GM04503 (cell line): ENCODE results near the gene HOXD3.

Experiments
- DNase-seq: peaks from one replicate; pipeline ENCODE4 v3.0.0-alpha.2; 2012; ENCODE audit warnings: low read depth

Gene HOXD3

DNA sequence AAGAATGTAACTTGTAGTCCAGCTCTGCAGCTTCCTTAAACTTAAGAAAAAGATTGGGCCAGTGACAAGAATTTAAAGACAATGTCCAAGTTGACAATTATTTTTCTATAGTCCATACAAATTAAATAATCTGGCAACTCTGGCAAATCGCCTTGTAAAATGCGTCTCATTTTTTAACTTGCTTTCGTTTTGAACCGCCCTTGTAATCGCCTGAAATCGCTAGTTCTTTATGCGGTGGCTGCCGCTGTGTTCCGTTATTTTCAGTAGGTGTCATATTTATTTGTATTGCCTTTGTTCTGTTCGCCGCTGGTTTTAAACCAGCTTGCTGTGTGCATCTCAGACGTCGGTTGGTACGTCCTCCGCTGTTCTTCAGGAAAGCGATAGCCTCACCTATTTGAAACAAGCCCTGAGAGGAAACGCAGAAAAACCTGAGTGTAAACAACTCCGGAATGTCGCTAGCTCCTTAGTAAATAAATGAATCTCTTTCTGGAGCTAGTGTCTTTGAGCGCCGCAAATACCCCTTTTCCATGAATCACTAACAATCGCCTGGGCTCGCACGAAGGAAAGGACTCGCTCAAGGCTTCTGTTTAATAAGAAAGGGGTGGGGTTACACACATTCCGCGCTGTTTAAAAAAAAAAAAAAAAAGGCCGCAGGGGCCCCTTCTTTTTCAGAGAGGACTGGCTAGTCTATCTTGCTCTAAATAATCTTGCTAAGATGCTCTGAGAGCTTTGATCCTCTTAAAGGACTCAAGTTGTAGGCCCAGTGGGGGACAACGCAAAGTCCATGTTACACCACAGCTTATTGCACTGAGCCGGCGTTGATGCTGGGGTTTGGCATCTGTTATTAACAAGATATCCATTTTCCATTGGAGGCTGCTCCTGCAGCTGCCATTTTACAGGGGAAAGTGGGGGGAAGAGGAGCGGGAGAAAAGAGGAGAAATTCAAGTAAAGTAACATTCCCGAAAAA, 24.6 kb upstream of the HOXD3 start:
- no peak for DNase-seq

DNA sequence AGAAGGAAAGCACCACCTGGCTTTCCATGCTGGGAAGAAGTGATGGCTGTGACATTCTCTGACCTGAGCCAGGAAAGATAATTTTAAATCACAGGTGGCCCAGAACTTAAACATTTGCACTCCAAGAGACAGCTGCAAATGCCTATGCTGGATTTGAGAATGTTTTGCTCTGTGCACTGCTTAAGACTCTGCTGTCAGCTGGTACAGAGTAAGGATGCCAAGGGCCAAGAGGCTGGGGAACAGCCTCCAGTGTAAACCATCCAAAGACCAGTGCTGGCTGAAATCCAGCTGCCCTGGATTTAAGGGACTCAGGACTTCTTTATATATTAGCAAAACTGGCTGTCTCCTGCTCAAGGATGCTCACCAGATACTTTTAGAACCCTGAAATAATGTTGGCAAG, 23.7 kb upstream of the HOXD3 start:
- DNase-seq = no peak

DNA sequence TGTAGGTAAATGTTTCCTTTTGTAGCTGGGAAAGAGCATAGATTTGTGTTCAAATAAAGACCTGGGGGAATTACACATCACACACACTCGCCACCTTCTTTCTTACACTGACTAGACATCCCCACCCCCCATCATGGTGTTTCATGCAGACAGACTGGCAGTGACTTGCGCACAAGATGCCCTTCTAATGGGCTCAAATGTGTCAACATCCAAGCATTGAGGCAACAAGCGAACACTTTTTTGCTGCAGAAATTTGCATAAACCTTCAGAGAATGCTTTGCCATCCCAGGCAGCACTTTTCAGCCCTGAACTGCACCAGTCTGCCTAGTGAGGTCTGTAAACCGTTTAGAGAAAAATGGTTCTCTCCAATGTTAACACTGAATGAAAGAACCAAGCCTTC, 23.1 kb upstream of the HOXD3 start:
- no peak for DNase-seq

DNA sequence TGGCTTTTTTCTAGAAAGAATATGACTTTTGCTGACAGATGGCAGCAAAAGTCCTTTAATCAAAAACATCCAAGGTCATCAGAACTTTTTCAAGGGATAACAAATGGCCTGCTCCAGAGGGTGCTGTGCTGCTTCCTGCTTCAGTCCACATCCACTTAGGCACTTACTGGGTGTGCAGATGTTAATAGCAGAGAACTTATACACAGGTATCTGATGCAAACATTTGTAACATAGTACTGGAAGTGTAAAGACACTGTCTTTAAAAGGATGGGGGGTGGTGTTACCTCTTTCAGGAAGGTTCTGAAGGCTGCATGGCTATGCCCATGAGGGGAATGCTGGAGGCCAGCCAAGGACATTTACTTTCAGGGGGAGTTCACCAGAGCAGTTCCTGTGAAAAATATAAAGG, 22.1 kb upstream of the HOXD3 start:
- DNase-seq = no peak

DNA sequence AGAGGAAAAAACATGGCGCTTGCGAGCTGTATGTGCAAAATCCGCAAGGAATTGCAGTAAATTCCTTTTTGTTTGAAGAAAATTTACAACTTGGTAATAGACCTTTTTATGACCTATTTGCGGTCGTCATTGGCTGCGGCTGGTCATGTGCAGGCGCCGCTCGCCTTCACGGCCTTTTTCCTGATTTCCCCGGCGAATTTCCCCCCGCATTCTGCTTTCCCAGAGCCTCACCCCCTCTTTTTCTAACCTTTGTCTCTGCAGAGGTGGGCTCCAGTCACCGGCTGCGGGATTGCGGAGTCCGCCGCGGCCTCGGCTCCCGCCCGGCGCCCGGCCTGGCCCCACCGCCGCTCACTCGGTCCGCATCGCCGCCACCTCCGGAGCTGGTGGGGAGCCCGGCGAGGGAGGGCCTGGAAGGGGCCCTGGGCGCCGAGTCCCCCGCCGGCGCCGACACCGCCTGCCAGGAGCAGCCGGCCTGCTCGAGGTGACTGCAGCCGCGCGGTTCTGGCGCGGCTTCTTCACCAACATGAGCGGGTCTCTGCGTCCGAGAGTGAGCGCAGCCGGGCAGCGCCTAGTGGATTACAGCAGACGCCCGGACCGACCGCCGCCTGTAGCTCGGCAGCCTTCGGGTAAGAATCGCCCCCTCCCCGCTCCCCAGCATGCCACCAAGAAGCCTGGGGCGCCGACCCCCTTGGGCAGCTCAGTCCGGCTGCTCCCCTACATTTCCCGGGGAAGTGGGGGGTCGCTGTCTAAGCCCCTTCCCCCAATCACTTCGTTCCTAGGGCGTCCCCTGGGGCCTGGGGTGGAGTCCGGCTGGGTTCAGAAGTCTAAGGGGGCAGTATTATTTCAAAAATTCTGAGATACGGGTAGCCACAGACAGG, 20.5 kb upstream of the HOXD3 start:
- no peak for DNase-seq

DNA sequence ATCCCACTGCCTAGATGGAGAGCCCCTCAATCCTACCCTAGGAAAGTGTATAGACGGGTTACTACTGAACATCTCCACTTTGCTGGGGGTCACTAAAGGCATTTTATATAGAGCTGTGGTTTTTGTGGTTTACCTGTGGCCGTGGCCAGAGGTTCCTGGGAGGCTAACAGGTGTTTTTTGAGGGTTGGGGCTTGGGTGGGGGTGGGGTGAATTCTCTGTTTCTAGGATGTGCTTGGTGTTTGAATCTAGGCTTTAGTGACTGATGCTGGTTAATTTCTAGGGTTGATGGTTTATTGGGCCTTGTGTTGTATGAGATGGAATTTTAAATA, 19.9 kb upstream of the HOXD3 start:
- DNase-seq = no peak

DNA sequence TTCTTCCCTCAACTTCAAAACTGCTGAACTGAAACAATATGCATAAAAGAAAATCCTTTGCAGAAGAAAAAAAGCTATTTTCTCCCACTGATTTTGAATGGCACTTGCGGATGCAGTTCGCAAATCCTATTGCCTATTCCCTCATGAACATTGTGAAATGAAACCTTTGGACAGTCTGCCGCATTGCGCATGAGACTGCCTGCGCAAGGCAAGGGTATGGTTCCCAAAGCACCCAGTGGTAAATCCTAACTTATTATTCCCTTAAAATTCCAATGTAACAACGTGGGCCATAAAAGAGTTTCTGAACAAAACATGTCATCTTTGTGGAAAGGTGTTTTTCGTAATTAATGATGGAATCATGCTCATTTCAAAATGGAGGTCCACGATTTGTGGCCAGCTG, 19.2 kb upstream of the HOXD3 start:
- DNase-seq = no peak

DNA sequence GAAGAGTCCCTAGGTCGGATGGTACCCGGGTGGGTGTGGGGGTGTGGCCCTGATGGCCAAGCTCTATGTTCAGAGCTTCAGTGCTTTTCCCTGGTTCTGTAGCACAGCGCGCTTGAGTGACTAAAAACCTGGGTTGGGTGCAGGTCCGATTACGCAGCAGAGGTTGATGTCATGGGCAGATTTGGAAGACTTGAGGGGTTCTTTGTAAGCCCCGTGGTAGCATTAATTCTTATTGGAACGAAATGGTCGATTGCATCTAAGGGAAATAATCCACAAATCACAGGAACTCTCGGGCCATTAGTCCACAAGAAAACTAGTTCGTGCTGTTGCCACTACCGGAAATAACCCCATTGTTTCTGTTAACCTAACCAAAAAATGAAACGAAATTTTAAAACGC, 18.6 kb upstream of the HOXD3 start:
- DNase-seq = no peak

DNA sequence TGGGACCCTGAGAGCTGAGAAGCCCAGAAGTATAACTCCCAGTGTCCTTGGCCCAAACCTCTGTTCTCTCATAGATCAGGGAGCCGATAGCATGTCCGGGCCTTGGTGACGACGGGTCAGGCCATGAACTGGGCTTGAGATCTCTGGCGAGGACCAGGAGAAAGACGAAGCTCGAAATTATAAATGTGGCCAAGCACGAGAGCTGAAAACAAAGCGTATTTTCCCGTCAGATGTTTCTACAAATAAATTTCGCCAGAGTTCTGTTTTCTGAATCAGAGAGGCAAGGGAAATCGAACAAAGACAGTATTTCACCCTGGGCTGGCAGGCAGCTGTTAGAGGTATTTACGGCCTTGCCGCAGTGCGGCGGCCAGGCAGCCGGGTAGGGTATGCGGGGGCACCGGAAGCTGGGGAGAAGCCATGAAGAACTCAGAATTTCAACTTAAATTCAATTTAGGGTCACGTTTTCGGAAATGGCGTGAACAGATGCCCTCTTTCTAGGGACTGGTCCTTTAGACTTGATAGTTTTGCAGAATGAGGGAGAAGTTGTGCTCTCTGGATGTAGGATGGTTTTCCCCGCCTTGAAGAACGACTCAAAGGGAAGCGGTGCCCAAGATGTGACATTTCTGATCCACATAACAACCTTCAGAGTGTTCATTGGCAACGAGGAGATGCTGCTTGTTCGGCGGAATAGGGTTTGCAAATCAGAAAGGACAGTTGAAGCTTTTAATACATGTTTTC, 18.0 kb upstream of the HOXD3 start:
- no peak for DNase-seq

DNA sequence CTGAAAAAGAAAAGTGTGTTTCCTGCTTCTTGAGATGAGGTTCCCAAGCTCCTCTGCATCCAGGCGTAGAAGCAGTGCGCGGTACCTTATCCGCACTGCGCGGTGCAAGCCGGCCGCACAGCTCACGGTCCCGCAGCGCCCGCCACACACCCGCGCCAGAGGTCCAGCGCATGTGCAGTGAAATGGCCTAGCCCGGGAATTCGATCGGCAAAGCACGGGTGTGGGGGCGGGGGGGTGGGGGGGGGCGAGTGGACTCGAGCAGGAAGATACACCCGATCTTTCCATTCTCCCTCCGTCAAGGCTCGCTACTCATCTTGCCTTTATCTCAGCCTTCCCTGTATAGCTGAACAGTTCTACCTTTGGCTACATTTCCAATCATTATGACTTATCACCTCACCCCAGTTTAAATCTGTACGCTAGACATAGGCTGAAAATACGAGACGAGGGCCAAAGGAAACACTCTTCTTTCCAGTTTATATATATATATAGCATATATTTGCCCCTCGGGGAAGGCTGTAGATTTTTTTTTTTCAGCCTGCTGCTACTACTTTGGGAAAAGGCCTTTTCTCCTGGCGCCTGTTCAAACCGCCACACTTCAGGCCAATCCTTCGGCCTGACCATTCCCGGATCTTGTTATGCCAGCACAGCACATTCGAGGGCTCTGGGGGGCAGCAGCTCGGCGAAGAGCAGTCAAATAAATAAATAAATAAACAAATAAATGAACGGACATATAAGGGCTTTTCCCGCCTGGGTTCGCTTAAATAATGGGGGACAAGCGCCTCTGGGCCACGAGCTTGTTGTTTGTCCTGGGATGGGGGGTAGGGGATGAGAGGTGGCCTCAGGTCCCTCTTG, 17.2 kb upstream of the HOXD3 start:
- DNase-seq = no peak

DNA sequence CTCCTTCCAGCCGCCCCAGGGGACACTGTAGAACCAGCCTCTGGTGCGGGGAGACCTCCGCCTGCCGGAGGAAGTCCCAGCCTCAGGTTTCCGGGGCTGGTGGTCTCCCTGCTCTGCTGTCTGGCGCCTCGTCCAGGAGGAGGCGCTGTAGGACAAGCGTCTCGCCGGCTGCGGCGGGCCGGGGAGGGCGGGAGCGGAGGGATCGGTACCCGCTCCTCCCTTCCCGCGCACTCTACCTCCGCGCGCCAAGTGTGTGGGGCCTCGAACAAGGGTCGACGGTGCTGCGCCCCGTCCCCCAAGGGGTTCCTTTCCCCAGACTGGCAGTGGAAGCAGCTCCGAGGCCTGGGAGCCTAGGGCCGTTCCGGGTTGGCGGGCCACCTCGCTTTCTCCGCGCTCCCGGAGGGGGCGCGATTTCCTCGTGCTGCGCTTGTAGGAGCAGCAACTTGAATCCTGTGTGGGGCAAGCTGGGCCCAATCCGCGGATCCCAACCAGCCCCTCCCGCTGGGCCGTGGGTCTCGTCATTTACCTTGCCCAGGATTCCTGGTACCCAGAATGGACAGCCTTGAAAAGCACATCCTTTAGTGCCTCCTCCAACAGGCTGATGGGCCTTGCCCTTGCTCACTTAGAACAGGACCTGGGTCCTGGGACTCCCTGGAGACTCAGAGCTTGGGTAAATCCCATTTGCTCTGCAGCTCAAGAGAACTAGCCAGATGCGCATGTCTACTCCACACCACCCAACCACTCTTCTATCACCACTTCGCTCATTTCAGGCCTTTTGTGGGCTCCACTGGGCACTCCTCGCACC, 16.4 kb upstream of the HOXD3 start:
- DNase-seq = no peak

DNA sequence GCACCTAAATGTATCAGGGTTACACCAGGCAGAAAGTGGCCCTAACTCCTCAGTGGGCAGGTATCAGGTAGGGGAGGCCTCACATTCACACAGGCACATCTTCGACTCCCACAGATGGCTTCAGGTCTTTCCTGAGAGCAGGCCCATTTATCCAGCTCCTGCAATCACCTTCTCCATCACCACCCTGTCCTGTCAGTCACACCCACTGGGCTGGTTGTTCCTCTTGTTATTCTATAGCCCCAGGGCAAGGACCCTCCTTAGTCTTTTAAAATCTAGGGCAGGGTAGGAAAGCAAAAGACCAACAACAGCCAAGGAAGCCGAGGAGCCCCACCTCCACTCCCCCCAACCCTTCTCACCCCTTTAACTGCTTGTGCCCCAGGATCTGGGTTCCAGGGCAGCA, 14.8 kb upstream of the HOXD3 start:
- no peak for DNase-seq

DNA sequence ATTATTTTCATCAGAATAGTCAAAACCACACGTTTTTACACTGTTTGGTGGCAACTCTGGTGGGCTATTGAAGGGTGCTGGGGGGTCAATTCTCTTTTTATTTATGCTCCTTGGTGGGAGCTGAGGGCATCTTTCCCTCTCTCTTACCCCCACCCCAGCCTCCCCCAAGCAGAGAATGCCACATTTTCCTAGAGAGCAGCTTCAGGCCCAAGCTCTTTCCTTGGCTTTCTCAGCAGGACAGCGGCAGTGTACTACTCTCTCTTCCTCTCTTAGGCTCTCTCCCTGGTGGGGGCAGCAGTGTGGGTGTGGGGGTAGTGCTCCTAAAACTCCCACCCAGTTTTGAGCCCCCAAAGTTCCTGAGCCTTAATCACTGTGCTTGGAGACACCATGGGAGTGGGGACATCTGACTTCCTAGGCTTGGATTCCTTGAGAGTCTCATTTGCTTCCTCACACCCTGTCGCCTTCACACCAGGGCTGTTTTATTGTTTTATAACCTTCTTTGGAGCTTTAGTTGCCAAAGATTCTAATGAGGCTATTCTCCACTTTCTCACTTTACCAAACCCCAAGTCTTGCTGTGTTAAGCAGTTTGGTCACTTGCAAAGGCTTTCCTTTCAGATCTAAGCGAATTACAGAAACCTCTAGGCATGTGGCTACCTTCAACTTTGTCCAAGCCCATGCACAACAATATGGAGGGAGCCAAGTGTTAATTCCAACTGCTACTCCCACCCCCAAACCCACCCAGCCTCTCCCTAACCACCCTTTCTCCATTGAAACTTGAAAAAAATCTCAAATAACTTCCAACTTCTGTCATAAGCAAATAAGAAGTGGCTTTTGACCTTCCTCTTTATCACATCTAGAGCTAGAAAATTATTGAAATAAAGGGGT, 11.8 kb upstream of the HOXD3 start:
- DNase-seq = no peak

DNA sequence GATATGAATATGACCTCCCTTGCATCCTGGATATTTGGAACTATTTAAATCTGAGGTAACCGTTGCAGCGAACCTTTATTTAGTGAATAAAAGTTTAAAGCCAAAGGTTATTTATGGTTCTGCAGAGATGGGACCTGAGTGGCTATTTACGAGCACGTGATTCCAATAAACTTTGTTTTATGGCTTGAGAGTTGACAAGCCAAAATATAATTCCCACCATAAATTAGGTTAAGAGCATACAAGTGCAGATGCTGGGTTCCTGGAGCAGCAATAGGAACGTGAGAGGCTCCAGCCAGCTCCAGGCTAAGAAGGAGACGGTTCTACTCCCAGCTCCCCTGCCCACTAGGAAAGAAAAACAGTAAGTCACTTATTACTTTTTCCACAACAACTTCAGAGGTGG, 11.0 kb upstream of the HOXD3 start:
- no peak for DNase-seq

DNA sequence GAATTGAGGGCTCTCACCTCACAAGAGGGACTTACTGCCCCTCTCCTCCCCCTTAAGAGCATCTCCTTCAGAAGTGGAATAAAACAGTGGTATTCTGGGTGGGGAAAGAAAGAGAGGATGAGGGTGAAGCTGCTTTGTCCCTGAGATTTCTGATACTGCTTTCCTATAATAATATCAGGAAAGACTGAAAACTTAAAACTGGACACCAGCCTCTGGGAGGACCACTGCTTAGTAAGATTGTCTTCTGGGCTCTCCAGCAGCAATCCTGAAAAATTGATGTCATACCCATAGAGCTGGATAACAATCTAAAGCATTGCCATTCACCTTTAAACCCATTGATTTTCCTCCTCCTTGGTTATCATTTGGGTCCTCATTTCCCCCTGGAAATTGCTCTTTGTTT, 10.5 kb upstream of the HOXD3 start:
- DNase-seq = no peak

DNA sequence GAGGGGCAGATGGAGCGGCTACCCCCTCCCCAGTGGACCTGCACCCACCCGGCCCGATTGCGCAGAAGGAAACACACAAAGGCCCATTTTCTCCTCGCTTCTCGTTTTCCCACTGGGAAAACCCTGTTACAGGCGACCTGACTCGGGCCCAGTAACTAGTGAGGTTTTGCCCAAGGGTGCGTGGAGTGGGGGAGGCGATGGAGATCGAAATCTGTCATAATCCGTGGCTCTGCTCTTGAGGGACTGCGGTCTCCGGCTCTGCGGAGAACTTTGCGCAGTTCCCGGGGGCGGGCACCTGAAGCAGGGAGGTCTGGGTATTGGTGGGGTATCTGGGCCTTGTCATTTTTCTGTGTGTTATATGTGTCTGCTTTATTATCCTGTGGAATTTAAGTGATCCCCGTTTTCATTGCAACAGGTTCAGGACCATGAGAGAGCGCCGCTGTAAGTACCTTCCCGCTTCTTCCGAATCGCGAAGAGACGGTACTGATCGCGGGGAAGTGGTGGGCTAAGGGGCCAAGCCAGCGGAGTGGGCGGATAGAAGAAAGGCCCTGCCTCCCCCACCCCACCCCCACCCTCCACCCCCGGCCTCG, 9.8 kb upstream of the HOXD3 start:
- no peak for DNase-seq

DNA sequence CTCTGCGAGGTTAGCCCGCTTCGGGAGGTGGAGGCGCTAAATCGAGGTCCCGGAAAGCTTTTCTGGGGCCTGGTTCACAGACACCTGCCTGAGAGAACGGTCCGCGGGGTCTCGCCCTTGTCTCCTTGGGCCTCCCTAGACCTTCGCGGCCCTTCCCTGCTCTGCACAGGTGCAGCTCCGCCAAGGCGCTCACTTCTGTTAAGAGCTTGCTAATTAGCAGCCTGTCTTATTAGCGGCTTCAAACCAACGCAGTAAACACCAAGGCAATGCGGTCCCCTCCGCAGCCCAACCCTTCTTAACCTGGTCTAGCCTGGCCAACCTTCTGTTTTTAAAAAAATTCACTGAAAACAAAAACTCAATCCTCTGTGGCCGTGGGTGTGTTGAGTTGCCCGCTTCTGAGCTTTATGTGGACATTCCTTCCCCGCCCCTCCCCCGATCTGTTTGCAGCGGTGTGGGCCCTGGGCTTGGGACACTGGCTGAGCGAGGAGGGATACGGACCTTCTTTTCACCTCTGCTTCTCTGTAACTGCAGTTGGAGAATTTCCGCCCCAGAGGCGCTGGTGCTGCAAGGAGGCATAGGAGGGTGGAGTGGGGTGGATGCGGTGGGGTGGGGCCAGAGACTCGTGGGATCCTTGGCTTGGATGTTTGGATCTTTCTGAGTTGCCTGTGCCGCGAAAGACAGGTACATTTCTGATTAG, 9.2 kb upstream of the HOXD3 start:
- DNase-seq = no peak

DNA sequence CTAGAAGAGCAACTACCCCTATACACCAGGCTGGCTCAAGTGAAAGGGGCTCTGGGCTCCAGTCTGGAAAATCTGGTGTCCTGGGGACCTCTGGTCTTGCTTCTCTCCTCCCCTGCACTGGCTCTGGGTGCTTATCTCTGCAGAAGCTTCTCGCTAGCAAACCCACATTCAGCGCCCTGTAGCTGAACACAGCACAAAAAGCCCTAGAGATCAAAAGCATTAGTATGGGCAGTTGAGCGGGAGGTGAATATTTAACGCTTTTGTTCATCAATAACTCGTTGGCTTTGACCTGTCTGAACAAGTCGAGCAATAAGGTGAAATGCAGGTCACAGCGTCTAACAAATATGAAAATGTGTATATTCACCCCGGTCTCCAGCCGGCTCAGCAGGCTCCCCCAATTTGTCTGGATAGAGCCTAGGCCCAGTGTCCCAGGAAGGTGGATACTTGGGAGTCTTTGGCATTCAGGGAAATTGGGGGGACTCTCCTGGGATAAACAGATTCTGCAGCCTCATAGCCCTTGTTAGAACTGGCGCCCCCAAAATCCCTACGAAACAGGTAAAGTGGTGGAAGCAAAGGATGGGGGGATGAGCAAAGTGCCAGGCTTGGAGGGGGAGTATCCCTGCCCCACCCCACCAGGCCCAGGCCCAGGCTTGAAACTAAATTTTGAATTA, 8.2 kb upstream of the HOXD3 start:
- DNase-seq = no peak
